GM19099 (cell line): ENCODE data around the gene CEP170B.

ENCODE experiments used
- POLR2A ChIP-seq: IDR thresholded peaks from 3 replicates; pipeline ENCODE4 v1.6.1; 2011; ENCODE audit warnings: low read depth; ENCODE audit not compliant: insufficient read length; ENCODE audit errors: extremely low read depth

Gene CEP170B

GRCh38 chr14:104935026-104935650, 70.1 kb downstream of the CEP170B start:
- no peak for TF ChIP-seq POLR2A

- TF ChIP-seq POLR2A: peak; percentile 21
Measured at GRCh38 chr14:104935955-104936354, 70.9 kb downstream of the CEP170B start.

GRCh38 chr14:104936361-104937155, 71.5 kb downstream of the CEP170B start:
- peak; percentile 22 for TF ChIP-seq POLR2A

- peak; percentile 2 for TF ChIP-seq POLR2A
Measured at GRCh38 chr14:104937161-104937560, 72.1 kb downstream of the CEP170B start.

GRCh38 chr14:104937694-104938365, 72.8 kb downstream of the CEP170B start:
- no peak for TF ChIP-seq POLR2A

GRCh38 chr14:104938436-104938835, 73.4 kb downstream of the CEP170B start:
- TF ChIP-seq POLR2A: no peak

- no peak for TF ChIP-seq POLR2A
Measured at GRCh38 chr14:104938960-104939359, 73.9 kb downstream of the CEP170B start.

- no peak for TF ChIP-seq POLR2A
Measured at GRCh38 chr14:104939666-104940410, 74.8 kb downstream of the CEP170B start.

- no peak for TF ChIP-seq POLR2A
Measured at GRCh38 chr14:104940526-104941150, 75.6 kb downstream of the CEP170B start.

- no peak for TF ChIP-seq POLR2A
Measured at GRCh38 chr14:104941508-104942365, 76.7 kb downstream of the CEP170B start.

- no peak for TF ChIP-seq POLR2A
Measured at GRCh38 chr14:104942586-104942985, 77.5 kb downstream of the CEP170B start.
